ENCODE data around the gene PADI3. TPM values are rescaled to one million over a fixed set of nuclear protein-coding genes. Genes with fewer than 3 reads are reported as not detected.
A peak's percentile ranks its signal among the peaks of the same experiment; 100 is the strongest.

The PADI3 gene
- total and polyA plus RNA-seq, 2 of the 8 experiments (the other 6 are each of a cell fraction or from before 2014, with no cell fraction given) = 0.37 to 0.94 TPM

GRCh38 chr1:17304151-17304825, 55.4 kb downstream of the PADI3 start:
- Histone ChIP-seq H3K4me2 (ENCODE audit: insufficient read depth in 1 of 2, low read depth in 2 of 2, low read length in 2 of 2) (no peak overlapping the region), H3K23ac (ENCODE audit: insufficient read length) (no peak overlapping the region), H3K23me2 (ENCODE audit: low read depth, low read length) (no peaks in the 10 kb centered on the region), H3K14ac (ENCODE audit: insufficient read length) (no peak overlapping the region), H4K5ac (ENCODE audit: insufficient read length, low read depth, low read length) (no peak overlapping the region), H4K20me1 (replicated peaks in 1 of 2; ENCODE audit: control insufficient read depth in 1 of 2, insufficient read depth in 2 of 2, low read length in 2 of 2) (no peaks in the 10 kb centered on the region), H3K18ac (ENCODE audit: extremely low read depth, low read length) (no peak overlapping the region), H3K27ac (ENCODE audit: low read depth, low read length) (no peak overlapping the region), H2BK120ac (replicated peaks; ENCODE audit: low read depth, low read length) (no peak overlapping the region), H3K56ac (replicated peaks; ENCODE audit: insufficient read length, low read depth, low read length) (no peak overlapping the region), H4K91ac (replicated peaks; ENCODE audit: insufficient read length, low read length) (no peak overlapping the region), H3K79me1 (ENCODE audit: low read depth, low read length) (no peaks in the 10 kb centered on the region), H3K36me3 (ENCODE audit: control insufficient read depth in 2 of 4, insufficient read depth in 4 of 4, low read length in 3 of 4) (no peaks in the 10 kb centered on the region), H4K8ac (ENCODE audit: extremely low read depth, insufficient read depth, low read length) (peak overlapping the region; percentile 58; the same call in 1 of the 2 replicates), H3K9ac (replicated peaks in 1 of 4; ENCODE audit: extremely low read depth in 1 of 4, low read depth in 3 of 4, low read length in 3 of 4) (no peak overlapping the region), H2AK5ac (ENCODE audit: low read depth, low read length) (no peak overlapping the region), H3K4ac (replicated peaks; ENCODE audit: insufficient read length, low read depth, low read length) (no peak overlapping the region), H3K27me3 (replicated peaks in 1 of 4; ENCODE audit: control insufficient read depth in 3 of 4, extremely low read depth in 1 of 4, insufficient read depth in 3 of 4, low read length in 3 of 4) (no peaks in the 10 kb centered on the region), H3K79me2 (ENCODE audit: control insufficient read depth in 1 of 2, insufficient read depth in 2 of 2, low read length in 2 of 2) (no peaks in the 10 kb centered on the region), H2BK15ac (ENCODE audit: low read length) (peak overlapping the region; percentile 46; the same call in 1 of the 2 replicates), H3K4me1 (replicated peaks in 1 of 4; ENCODE audit: control insufficient read depth in 3 of 4, insufficient read depth in 4 of 4, low read length in 3 of 4) (peaks cover 0 to 8% (median 4%) of the 10 kb centered on the region in 4 experiments; a peak in 5 of 7 replicates), H2BK5ac (ENCODE audit: low read depth, low read length) (peak overlapping the region; percentile 9; the same call in 1 of the 2 replicates), H3K9me3 (ENCODE audit: insufficient read depth in 2 of 2, low read depth in 1 of 2, low read length in 1 of 2) (peaks cover 15 to 17% of the 10 kb centered on the region in 2 experiments), H2BK12ac (ENCODE audit: low read depth, low read length) (no peak overlapping the region), H3K4me3 (ENCODE audit: extremely low read depth in 1 of 4, insufficient read depth in 2 of 4, low read depth in 3 of 4, low read length in 4 of 4) (no peak overlapping the region), H2AFZ (ENCODE audit: low read length) (no peak overlapping the region), H2BK20ac (ENCODE audit: low read length) (peak overlapping the region; percentile 80; the same call in 1 of the 2 replicates)
- FAIRE-seq (no peak), DNase-seq (ENCODE audit: low read depth in 1 of 2, low spot score in 2 of 2) (no peak)
- no peak for TF ChIP-seq ZNF274 (IDR thresholded peaks at IDR 0.05; ENCODE audit: borderline replicate concordance, extremely low read depth, low read length)
- no peak for TF ChIP-seq BRCA1 (IDR thresholded peaks at IDR 0.05; ENCODE audit: low read depth, low read length)
- TF ChIP-seq SIRT6 (IDR thresholded peaks at IDR 0.05; ENCODE audit: low read length) = no peak
- TF ChIP-seq HDAC6 (IDR thresholded peaks at IDR 0.05; ENCODE audit: low read depth, low read length) = no peak
- POLR2A ChIA-PET (ENCODE audit: partially characterized antibody) = no interaction called here
- 69% methylated on average over 6 of the region's 6 CpGs; no CpG with 5 or more reads in 1 of the 2 experiments for WGBS, 2 experiments (ENCODE audit: extremely low coverage in 1 of 2, insufficient coverage in 1 of 2, insufficient read length in 1 of 2, insufficient replicate concordance in 2 of 2, low coverage in 1 of 2, low lambda C conversion rate in 2 of 2, missing lambda C conversion rate in 1 of 2)
- CTCF ChIA-PET (ENCODE audit: partially characterized antibody) = interaction anchor here (0.7 to 1.7 kb wide), 4 partner anchors 32 to 179 kb away, joined by 3 read pairs; no protein-coding TSS in a partner anchor

Data from H1 (cell line).